ENCODE data around the gene C20orf173. TPM values are rescaled to one million over a fixed set of nuclear protein-coding genes. Genes with fewer than 3 reads are reported as not detected.

The C20orf173 gene
- total and polyA plus RNA-seq, 2 of the 13 experiments (the other 11 are each of a cell fraction or from before 2014, with no cell fraction given), result not detected

- TF ChIP-seq POGZ (CRISPR knock-in tag; IDR thresholded peaks at IDR 0.05) (peak; percentile 49; the same call in 1 of the 2 replicates), ZNF276 (CRISPR knock-in tag; IDR thresholded peaks at IDR 0.05; ENCODE audit: low read depth) (peak; percentile 49; the same call in 1 of the 2 replicates), ZNF317 (CRISPR knock-in tag; IDR thresholded peaks at IDR 0.05) (peak; percentile 52; the same call in 1 of the 2 replicates), ZNF530 (CRISPR knock-in tag; IDR thresholded peaks at IDR 0.05; ENCODE audit: low read depth) (no peak), TFE3 (CRISPR knock-in tag; IDR thresholded peaks at IDR 0.05) (no peak), SRSF1 (optimal IDR thresholded peaks at IDR 0.05; ENCODE audit: low read depth, low read length) (peak; percentile 71), ZNF275 (CRISPR knock-in tag; IDR thresholded peaks at IDR 0.05; ENCODE audit: borderline replicate concordance) (peak; percentile 94), HOXA3 (CRISPR knock-in tag; IDR thresholded peaks at IDR 0.05) (peak; percentile 68), NCOA2 (CRISPR knock-in tag; IDR thresholded peaks at IDR 0.05) (no peak), RARG (CRISPR knock-in tag; IDR thresholded peaks at IDR 0.05; ENCODE audit: low read depth) (no peak), GZF1 (CRISPR knock-in tag; IDR thresholded peaks at IDR 0.05) (0 out of 2 replicates have a peak, but pooled peaks have one; percentile 66), EED (CRISPR knock-in tag; IDR thresholded peaks at IDR 0.05) (peak; percentile 87), PITX1 (CRISPR knock-in tag; IDR thresholded peaks at IDR 0.05) (no peak; the same call in 1 of the 2 replicates), CBX5 (CRISPR knock-in tag; IDR thresholded peaks at IDR 0.05; ENCODE audit: borderline replicate concordance) (peak; percentile 40; the same call in 1 of the 2 replicates), ZBTB21 (CRISPR knock-in tag; IDR thresholded peaks at IDR 0.05) (peak; percentile 42; the same call in 1 of the 2 replicates), SETDB1 (CRISPR knock-in tag; IDR thresholded peaks at IDR 0.05; ENCODE audit: borderline replicate concordance) (no peak)
- TF ChIP-seq, protein P1, sequence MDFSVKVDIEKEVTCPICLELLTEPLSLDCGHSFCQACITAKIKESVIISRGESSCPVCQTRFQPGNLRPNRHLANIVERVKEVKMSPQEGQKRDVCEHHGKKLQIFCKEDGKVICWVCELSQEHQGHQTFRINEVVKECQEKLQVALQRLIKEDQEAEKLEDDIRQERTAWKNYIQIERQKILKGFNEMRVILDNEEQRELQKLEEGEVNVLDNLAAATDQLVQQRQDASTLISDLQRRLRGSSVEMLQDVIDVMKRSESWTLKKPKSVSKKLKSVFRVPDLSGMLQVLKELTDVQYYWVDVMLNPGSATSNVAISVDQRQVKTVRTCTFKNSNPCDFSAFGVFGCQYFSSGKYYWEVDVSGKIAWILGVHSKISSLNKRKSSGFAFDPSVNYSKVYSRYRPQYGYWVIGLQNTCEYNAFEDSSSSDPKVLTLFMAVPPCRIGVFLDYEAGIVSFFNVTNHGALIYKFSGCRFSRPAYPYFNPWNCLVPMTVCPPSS (IDR thresholded peaks at IDR 0.05), result no peak
- TF ChIP-seq, protein P2, sequence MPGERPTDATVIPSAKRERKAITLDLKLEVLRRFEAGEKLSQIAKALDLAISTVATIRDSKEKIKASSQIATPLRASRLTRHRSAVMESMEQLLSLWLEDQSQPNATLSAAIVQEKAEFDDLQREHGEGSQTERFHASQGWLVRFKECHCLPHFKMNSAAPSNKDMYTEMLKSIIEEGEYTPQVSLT (CRISPR knock-in tag; IDR thresholded peaks at IDR 0.05; ENCODE audit: borderline replicate concordance, low read depth), result peak; percentile 77; the same call in 1 of the 2 replicates
- TF ChIP-seq, protein P3, sequence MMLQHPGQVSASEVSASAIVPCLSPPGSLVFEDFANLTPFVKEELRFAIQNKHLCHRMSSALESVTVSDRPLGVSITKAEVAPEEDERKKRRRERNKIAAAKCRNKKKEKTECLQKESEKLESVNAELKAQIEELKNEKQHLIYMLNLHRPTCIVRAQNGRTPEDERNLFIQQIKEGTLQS (CRISPR knock-in tag; IDR thresholded peaks at IDR 0.05), result 0 out of 2 replicates have a peak, but pooled peaks have one; percentile 64
- TF ChIP-seq, protein P4, sequence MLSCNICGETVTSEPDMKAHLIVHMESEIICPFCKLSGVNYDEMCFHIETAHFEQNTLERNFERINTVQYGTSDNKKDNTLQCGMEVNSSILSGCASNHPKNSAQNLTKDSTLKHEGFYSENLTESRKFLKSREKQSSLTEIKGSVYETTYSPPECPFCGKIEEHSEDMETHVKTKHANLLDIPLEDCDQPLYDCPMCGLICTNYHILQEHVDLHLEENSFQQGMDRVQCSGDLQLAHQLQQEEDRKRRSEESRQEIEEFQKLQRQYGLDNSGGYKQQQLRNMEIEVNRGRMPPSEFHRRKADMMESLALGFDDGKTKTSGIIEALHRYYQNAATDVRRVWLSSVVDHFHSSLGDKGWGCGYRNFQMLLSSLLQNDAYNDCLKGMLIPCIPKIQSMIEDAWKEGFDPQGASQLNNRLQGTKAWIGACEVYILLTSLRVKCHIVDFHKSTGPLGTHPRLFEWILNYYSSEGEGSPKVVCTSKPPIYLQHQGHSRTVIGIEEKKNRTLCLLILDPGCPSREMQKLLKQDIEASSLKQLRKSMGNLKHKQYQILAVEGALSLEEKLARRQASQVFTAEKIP (CRISPR knock-in tag; IDR thresholded peaks at IDR 0.05; ENCODE audit: borderline replicate concordance), result no peak
These were observed 12.6 kb upstream of the C20orf173 start, which contains the start of gene ERGIC3 (continued) for GRCh38 chr20:35541783-35542662.
